ENCODE results near the gene HIPK3.
"Not testable (repeated sequence)": the region's sequence is repeated elsewhere in the genome, so short reads cannot be mapped to it uniquely, and the experiment has no call there.

- TF ChIP-seq CTCF (IDR thresholded peaks at IDR 0.05); POLR2AphosphoS5 (IDR thresholded peaks at IDR 0.05); POLR2A (IDR thresholded peaks at IDR 0.05; ENCODE audit: low read depth); EP300 (IDR thresholded peaks at IDR 0.05): not testable (repeated sequence)
These were observed 13.5 kb upstream of the HIPK3 start for GRCh38 chr11:33243654-33244053.

All from esophagus muscularis mucosa (tissue), 4 donors.